Natural killer cell (primary cell): ENCODE results near the gene INSL4. TPM values are rescaled to one million over a fixed set of nuclear protein-coding genes. Genes with fewer than 3 reads are reported as not detected.

Experiments
- ATAC-seq, 3 donors: fragments of 150-1000 bp in 2 of 3; fragments of 200-7000 bp in 1 of 3; cut with Tn5 transposase; 1 replicate in 1 of 3; 2 replicates in 2 of 3; pipeline ENCODE4 v1.10.0; 2021; ENCODE audit warnings: mild to moderate bottlenecking in 2 of 3, moderate library complexity in 2 of 3
- DNase-seq, 2 donors: peaks; one replicate each; pipeline versions ENCODE4 v3.0.0 to v3.0.0-alpha.2; 2013 to 2021; ENCODE audit warnings: mixed read lengths in 1 of 2
- H3K27ac ChIP-seq: one replicate; pipeline ENCODE4 v1.5.1; 2013; ENCODE audit warnings: mild to moderate bottlenecking, low read length
- H3K27me3 ChIP-seq: one replicate; pipeline ENCODE4 v1.6.1; 2013; ENCODE audit warnings: low read length; ENCODE audit not compliant: control insufficient read depth, insufficient read depth
- H3K36me3 ChIP-seq: one replicate; pipeline ENCODE4 v1.6.1; 2013; ENCODE audit warnings: low read length; ENCODE audit not compliant: control insufficient read depth, insufficient read depth
- H3K4me1 ChIP-seq: one replicate; pipeline ENCODE4 v1.6.1; 2013; ENCODE audit warnings: low read length; ENCODE audit not compliant: control insufficient read depth, insufficient read depth
- H3K4me3 ChIP-seq: one replicate; pipeline ENCODE4 v1.5.1; 2013; ENCODE audit warnings: low read length
- H3K9me3 ChIP-seq: one replicate; pipeline ENCODE4 v1.6.1; 2013; ENCODE audit warnings: low read length; ENCODE audit not compliant: control insufficient read depth, insufficient read depth
- H3K27ac Mint-ChIP-seq, 2 donors: one replicate each; pipeline ENCODE4 v1.8.0; 2022; ENCODE audit warnings: mild to moderate bottlenecking in 2 of 2, mixed read lengths in 2 of 2, moderate library complexity in 1 of 2
- H3K27me3 Mint-ChIP-seq, 2 donors: one replicate each; pipeline ENCODE4 v1.8.0; 2022; ENCODE audit warnings: low read depth in 2 of 2, mixed read lengths in 2 of 2
- H3K36me3 Mint-ChIP-seq: one replicate; pipeline ENCODE4 v1.8.0; 2022; ENCODE audit warnings: mixed read lengths
- H3K4me1 Mint-ChIP-seq, 2 donors: one replicate each; pipeline ENCODE4 v1.8.0; 2022; ENCODE audit warnings: mixed read lengths in 2 of 2
- H3K4me3 Mint-ChIP-seq: one replicate; pipeline ENCODE4 v1.8.0; 2022; ENCODE audit warnings: mild to moderate bottlenecking, moderate library complexity, mixed read lengths
- H3K9me3 Mint-ChIP-seq, 2 donors: one replicate each; pipeline ENCODE4 v1.8.0; 2022; ENCODE audit warnings: mixed read lengths in 2 of 2
- CTCF ChIP-seq: fragments of 200-600 bp; IDR thresholded peaks from one replicate; pipeline ENCODE4 v1.8.0; 2022; ENCODE audit warnings: antibody characterized with exemption
- WGBS: methylation state at CpG from one replicate; pipeline ENCODE4 v1.1.7; 2013; ENCODE audit warnings: missing lambda C conversion rate; ENCODE audit not compliant: insufficient coverage; 5-methylcytosine and 5-hydroxymethylcytosine counted together
- intact Hi-C: fragments of 100-400 bp; cut with micrococcal nuclease; formaldehyde crosslinking; loops from one replicate; pipeline ENCODE4 v1.14.2; 2022
- total RNA-seq, 4 donors: library from RNA; stranded (reverse); fragments of 120-200 nt in 1 of 4; gene quantifications; one replicate each; pipeline versions ENCODE4 v1.2.3 to v1.2.4, GENCODE V29; 2013 to 2022

The INSL4 gene
- total RNA-seq, 3 donors from 2014 or later (not counting 1 experiment from before 2014, with no cell fraction given): not detected

- Histone ChIP-seq H3K4me1 (no peaks in the 10 kb centered on the region), H3K4me3 (no peak overlapping the region), H3K27me3 (no peaks in the 10 kb centered on the region), H3K27ac (no peak overlapping the region), H3K9me3 (no peaks in the 10 kb centered on the region), H3K36me3 (no peaks in the 10 kb centered on the region)
- 78% methylated on average over 6 of the region's 6 CpGs for WGBS
- no peaks in the 10 kb centered on the region for H3K4me1 Mint-ChIP-seq
- DNase-seq (no peak), ATAC-seq (no peak)
- no peak overlapping the region for H3K4me3 Mint-ChIP-seq
- H3K27me3 Mint-ChIP-seq: no peaks in the 10 kb centered on the region
- H3K36me3 Mint-ChIP-seq: no peaks in the 10 kb centered on the region
- H3K9me3 Mint-ChIP-seq: no peaks in the 10 kb centered on the region
- intact Hi-C loops: no loop called here
- TF ChIP-seq CTCF: no peak
- H3K27ac Mint-ChIP-seq: no peak overlapping the region
These were observed 38.1 kb downstream of the INSL4 start for GRCh38 chr9:5269249-5269715.

- no peaks in the 10 kb centered on the region for H3K4me1 ChIP-seq
- H3K4me3 ChIP-seq: no peak overlapping the region
- Mint-ChIP-seq H3K4me1 (no peaks in the 10 kb centered on the region), H3K27ac (no peak overlapping the region), H3K4me3 (no peak overlapping the region), H3K27me3 (peaks cover 0 to 6% of the 10 kb centered on the region in 2 donors), H3K36me3 (no peaks in the 10 kb centered on the region), H3K9me3 (peaks cover 0 to 2% of the 10 kb centered on the region in 2 donors)
- no peak for TF ChIP-seq CTCF
- no peaks in the 10 kb centered on the region for H3K27me3 ChIP-seq
- 65% methylated on average over 2 of the region's 2 CpGs for WGBS
- no peak overlapping the region for H3K27ac ChIP-seq
- H3K36me3 ChIP-seq: no peaks in the 10 kb centered on the region
- intact Hi-C loops: no loop called here
- ATAC-seq (no peak), DNase-seq (no peak)
- H3K9me3 ChIP-seq: no peaks in the 10 kb centered on the region
These were observed 43.6 kb downstream of the INSL4 start for GRCh38 chr9:5274770-5275169.

- no peak overlapping the region for H3K4me3 Mint-ChIP-seq
- no peak overlapping the region for H3K27ac Mint-ChIP-seq
- ATAC-seq: no peak
- no peaks in the 10 kb centered on the region for H3K4me1 Mint-ChIP-seq
- peaks cover 0 to 6% of the 10 kb centered on the region in 2 donors for H3K27me3 Mint-ChIP-seq
- no peaks in the 10 kb centered on the region for H3K36me3 Mint-ChIP-seq
- Histone ChIP-seq H3K27ac (no peak overlapping the region), H3K4me3 (no peak overlapping the region), H3K4me1 (no peaks in the 10 kb centered on the region), H3K9me3 (no peaks in the 10 kb centered on the region), H3K27me3 (no peaks in the 10 kb centered on the region), H3K36me3 (no peaks in the 10 kb centered on the region)
- H3K9me3 Mint-ChIP-seq: peaks cover 0 to 2% of the 10 kb centered on the region in 2 donors
- no peak for TF ChIP-seq CTCF
- intact Hi-C loops: no loop called here
- WGBS: 89% methylated on average over 1 of the region's 2 CpGs
- DNase-seq: no peak
These were observed 47.3 kb downstream of the INSL4 start for GRCh38 chr9:5278486-5278885.

Other genes starting within 250 kb of the INSL4 start
- gene JAK2, start 246.1 kb upstream of the INSL4 start, total RNA-seq: 10 to 100 TPM; 20.8 to 43.9 (median 30.0) TPM
- not detected for gene INSL6, start 45.8 kb upstream of the INSL4 start, total RNA-seq
- 1 to 10 TPM in 1 of 3 donors, under 1 TPM in 2; 0.88 to 1.4 (median 0.94) TPM for gene RLN2, start 73.3 kb downstream of the INSL4 start, total RNA-seq
- 1 to 10 TPM in 2 of 3 donors, under 1 TPM in 1; 0.43 to 1.9 (median 1.5) TPM for gene RLN1, start 108.5 kb downstream of the INSL4 start, total RNA-seq
- gene PLGRKT, start 206.5 kb downstream of the INSL4 start, total RNA-seq: 10 to 100 TPM; 14.7 to 17.8 (median 17.3) TPM
- gene CD274, start 219.1 kb downstream of the INSL4 start, total RNA-seq: 1 to 10 TPM; 4.9 to 7.2 (median 6.0) TPM